22Rv1 (cell line): Measurements from ENCODE around the gene NRN1.

Source experiments
- CTCF ChIP-seq: fragments of 450-650 bp; IDR thresholded peaks from 2 replicates; pipeline ENCODE4 v1.5.1; 2017; ENCODE audit warnings: mild to moderate bottlenecking
- ZFX ChIP-seq: fragments of 450-650 bp; IDR thresholded peaks from 2 replicates; pipeline ENCODE4 v1.6.1; 2017; ENCODE audit warnings: antibody characterized with exemption, borderline replicate concordance

- TF ChIP-seq CTCF (no peak), ZFX (no peak)
Measured at GRCh38 chr6:5997420-5997987, 9.2 kb downstream of the NRN1 start.
